ENCODE results near the gene SCD5.
"Not testable (repeated sequence)": the region's sequence is repeated elsewhere in the genome, so short reads cannot be mapped to it uniquely, and the experiment has no call there.

Gene SCD5

DNA sequence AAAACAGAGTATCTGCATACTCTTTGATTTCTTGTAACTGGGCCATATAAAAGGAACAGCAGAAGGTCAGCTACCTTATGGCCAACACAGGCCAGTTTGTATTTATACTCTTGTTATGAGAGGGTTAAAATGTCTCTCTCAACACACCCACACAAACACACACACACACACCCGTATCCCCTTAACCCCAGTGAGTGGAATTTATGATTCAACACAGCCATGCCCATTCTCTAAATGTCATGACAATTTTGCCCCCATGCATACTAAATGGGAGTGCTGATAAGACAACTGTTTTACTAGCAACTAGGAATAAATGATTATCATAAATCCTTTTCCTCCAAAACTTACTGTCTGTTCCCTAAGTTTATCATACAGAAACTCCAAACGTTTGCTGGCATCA, 22.1 kb upstream of the SCD5 start:
- TF ChIP-seq, protein P1, sequence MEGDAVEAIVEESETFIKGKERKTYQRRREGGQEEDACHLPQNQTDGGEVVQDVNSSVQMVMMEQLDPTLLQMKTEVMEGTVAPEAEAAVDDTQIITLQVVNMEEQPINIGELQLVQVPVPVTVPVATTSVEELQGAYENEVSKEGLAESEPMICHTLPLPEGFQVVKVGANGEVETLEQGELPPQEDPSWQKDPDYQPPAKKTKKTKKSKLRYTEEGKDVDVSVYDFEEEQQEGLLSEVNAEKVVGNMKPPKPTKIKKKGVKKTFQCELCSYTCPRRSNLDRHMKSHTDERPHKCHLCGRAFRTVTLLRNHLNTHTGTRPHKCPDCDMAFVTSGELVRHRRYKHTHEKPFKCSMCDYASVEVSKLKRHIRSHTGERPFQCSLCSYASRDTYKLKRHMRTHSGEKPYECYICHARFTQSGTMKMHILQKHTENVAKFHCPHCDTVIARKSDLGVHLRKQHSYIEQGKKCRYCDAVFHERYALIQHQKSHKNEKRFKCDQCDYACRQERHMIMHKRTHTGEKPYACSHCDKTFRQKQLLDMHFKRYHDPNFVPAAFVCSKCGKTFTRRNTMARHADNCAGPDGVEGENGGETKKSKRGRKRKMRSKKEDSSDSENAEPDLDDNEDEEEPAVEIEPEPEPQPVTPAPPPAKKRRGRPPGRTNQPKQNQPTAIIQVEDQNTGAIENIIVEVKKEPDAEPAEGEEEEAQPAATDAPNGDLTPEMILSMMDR (IDR thresholded peaks at IDR 0.05; ENCODE audit: insufficient read depth, low read depth, low read length, missing control alignments), result no peak

DNA sequence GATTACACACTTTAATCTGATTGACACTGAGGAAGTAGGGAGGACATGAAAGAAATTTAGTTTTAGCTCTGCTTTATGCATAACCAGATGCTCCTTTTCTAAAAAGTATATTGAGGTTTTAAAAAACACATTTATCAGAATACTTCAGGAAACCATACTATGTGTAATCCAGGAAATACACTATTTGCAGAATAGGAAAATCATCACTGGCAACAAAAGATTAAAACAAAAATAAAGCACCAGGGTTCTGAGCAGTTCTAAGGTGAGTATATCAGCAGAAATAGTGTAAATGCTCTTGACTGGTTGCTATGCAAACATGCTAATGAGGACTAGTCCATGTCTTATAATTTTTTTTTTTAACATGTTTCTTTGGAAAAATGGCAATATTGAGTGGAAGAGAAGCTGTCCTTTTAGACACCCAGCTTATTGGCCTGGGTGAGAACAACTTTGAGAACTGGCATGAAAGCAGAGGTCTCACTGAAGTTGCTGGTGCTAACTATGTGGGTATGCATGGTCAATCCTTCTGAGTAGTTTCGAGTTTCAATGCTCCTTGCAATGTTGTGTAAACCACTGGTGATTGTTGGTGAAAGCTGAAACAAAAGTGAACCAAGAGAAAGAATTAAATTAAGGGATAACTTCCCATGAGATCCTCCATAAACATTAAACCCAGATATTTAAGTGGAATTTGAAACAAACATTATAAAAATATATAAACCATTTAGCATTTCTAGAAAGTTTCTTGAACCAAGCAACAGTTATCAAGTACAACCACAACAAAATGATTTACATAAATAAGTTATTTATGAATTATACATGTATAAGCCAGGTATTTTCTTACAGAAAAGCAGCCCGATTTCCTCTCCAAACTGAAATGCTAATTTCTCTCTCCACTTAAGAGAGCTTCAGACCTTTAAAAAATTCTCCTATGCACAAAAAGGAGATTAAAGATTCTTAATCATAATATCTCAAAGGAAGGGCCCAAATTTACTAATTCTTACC, 20.4 kb upstream of the SCD5 start:
- TF ChIP-seq, protein P1 (IDR thresholded peaks at IDR 0.05; ENCODE audit: insufficient read depth, low read depth, low read length, missing control alignments), result no peak
- no peak overlapping the region for H3K4me3 ChIP-seq (ENCODE audit: low read length)
- DNase-seq (ENCODE audit: low read depth), result no peak

More for the DNA sequence above, 22.1 kb upstream of the SCD5 start:
- no peak for DNase-seq (ENCODE audit: low read depth)
- H3K4me3 ChIP-seq (ENCODE audit: low read length), result no peak overlapping the region

DNA sequence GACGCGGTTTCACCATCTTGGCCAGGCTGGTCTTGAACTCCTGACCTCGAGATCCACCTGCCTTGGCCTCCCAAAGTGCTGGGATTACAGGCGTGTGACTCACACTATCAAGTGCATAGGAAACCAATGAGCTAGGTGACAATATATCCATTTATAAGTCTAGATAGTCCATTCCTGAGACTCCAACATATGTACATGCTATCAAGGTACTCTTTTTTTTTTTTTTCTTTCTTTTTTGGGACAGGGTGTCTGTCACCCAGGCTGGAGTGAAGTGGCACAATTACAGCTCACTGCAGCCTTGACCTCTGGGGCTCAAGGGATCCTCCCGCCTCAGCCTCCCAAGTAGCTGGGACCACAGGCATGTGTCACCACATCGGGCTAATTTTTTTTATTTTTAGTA, 18.3 kb upstream of the SCD5 start:
- not testable (repeated sequence) for H3K4me3 ChIP-seq (ENCODE audit: low read length); DNase-seq (ENCODE audit: low read depth)

DNA sequence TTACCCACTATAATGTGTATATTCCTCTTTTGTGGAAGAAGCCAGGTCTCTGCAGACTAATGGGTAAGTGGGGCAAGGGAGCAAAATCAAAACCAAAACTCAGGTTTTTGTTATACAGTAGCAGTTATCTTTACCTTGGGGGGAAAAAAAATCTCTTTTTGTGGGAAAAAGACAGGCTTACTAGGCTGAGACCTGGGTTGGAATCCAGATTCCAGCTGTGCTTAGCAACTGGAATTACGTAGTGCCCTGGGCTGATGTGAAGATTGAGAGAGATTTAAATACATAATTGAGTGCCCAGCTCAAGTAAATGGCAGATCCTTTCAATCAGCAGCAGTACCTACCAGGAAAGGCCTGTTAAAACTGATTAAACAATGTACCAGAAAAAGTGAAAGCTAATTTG, 15.4 kb upstream of the SCD5 start:
- TF ChIP-seq, protein P1 (IDR thresholded peaks at IDR 0.05; ENCODE audit: insufficient read depth, low read depth, low read length, missing control alignments), result no peak
- no peak for DNase-seq (ENCODE audit: low read depth)
- H3K4me3 ChIP-seq (ENCODE audit: low read length), result no peak overlapping the region

DNA sequence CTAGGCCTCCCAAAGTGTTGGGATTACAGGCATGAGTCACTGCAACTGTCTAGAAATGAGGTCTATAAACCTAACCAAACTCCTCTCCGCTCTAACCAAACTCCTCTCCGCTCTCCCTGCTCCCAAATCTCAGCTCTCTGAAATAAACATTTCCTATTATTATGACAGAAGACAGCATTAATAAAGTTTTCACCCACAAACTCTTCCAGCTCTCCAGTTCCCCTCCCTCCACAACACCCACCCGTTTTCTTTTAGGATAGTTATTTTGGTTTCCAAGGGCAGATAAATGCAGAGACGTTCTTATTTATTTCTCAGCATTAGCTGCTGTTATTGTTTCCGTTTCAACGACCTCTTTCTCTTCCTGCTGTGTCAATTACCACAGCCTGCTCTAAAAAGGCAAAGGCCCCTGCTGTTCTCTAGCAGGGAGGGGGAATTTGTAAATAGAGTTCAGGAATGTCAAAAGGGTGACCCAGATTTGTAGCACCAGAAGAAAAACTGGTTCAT, 13.3 kb upstream of the SCD5 start:
- TF ChIP-seq, protein P1 (IDR thresholded peaks at IDR 0.05; ENCODE audit: insufficient read depth, low read depth, low read length, missing control alignments), result no peak
- DNase-seq (ENCODE audit: low read depth), result no peak
- no peak overlapping the region for H3K4me3 ChIP-seq (ENCODE audit: low read length)

DNA sequence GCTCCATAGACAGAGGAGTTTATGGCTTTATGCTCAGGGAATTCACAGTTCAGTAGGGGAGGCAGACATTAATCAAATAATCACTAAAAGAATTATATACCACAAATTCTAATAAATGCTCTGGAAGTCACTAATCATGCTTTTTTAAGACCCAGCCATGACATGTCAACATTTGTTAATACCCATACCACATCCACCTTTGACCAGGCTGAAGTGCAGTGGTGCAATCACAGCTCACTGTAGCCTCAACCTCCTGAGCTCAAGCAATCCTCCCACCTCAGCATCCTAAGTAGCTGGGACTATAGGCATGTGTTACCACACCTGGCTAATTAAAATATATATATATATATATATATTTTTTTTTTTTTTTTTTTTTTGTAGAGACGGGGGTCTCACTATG, 12.8 kb upstream of the SCD5 start:
- TF ChIP-seq, protein P1 (IDR thresholded peaks at IDR 0.05; ENCODE audit: insufficient read depth, low read depth, low read length, missing control alignments), result no peak
- no peak overlapping the region for H3K4me3 ChIP-seq (ENCODE audit: low read length)
- no peak for DNase-seq (ENCODE audit: low read depth)

DNA sequence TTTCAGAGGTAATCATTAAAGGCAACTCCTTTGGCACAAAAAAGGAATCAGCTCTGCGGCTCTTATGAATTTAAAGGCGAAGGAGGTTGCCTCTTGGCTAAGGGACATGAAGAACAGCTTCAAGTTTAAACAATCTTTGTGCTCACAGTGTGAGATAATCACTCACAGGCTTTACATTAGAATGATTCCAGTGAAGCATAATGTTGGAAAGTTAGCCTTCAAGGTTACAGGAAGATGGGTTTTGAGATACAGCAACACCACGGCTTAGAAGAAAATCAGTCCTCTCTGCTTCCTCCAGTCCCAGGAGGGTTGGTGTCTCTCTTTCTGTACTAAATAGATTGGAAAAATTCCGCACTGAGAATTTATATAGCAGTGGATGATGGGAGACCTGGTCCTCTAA, 11.6 kb upstream of the SCD5 start:
- TF ChIP-seq, protein P1 (IDR thresholded peaks at IDR 0.05; ENCODE audit: insufficient read depth, low read depth, low read length, missing control alignments), result no peak

More for the DNA sequence above, 11.6 kb upstream of the SCD5 start:
- no peak for DNase-seq (ENCODE audit: low read depth)
- H3K4me3 ChIP-seq (ENCODE audit: low read length), result no peak overlapping the region

All from epithelial cell of esophagus (primary cell).